A549 (cell line): ENCODE measurements around the gene PIP5KL1.

Experiments
- CBX2 ChIP-seq: fragments of 200-600 bp; sonication (generic); IDR thresholded peaks from 2 replicates; pipeline ENCODE4 v1.6.1; 2016; ENCODE audit warnings: low read depth, mild to moderate bottlenecking, borderline replicate concordance
- CEBPB ChIP-seq, 2 experiments: fragments of >200 bp in 1 of 2; sonication (Bioruptor Twin) in 1 of 2; formaldehyde crosslinking in 1 of 2; IDR thresholded peaks; 2 replicates each; pipeline ENCODE4 v1.6.1; 2012 to 2016
- CHD4 ChIP-seq: fragments of 200-600 bp; sonication (generic); IDR thresholded peaks from 2 replicates; pipeline ENCODE4 v1.6.1; 2016; ENCODE audit warnings: antibody characterized with exemption, mild to moderate bottlenecking, borderline replicate concordance
- CTCF ChIP-seq: fragments of >200 bp; sonication (Bioruptor Twin); formaldehyde crosslinking; IDR thresholded peaks from 3 replicates; pipeline ENCODE4 v1.5.1; 2016
- ELK1 ChIP-seq: fragments of 150-350 bp; IDR thresholded peaks from 2 replicates; pipeline ENCODE4 v1.6.1; 2014; ENCODE audit warnings: low read depth, mild to moderate bottlenecking, low read length
- JUN ChIP-seq, 2 experiments: fragments of >200 bp; sonication (Bioruptor Twin); formaldehyde crosslinking; IDR thresholded peaks; 2 replicates in 1 of 2; 3 replicates in 1 of 2; pipeline ENCODE4 v1.6.1; 2016 to 2017
- KDM5A ChIP-seq: fragments of 200-600 bp; sonication (generic); IDR thresholded peaks from 2 replicates; pipeline ENCODE4 v1.6.1; 2016; ENCODE audit warnings: antibody characterized with exemption, mild to moderate bottlenecking
- MAFK ChIP-seq: fragments of 450-650 bp; IDR thresholded peaks from 2 replicates; pipeline ENCODE4 v1.6.1; 2014; ENCODE audit not compliant: partially characterized antibody
- MAZ ChIP-seq: fragments of 150-350 bp; IDR thresholded peaks from 2 replicates; pipeline ENCODE4 v1.6.1; 2014; ENCODE audit warnings: antibody characterized with exemption, low read depth, low read length, borderline replicate concordance
- POLR2A ChIP-seq: IDR thresholded peaks from 2 replicates; pipeline ENCODE4 v1.6.1; 2012; ENCODE audit warnings: mild to moderate bottlenecking, low read length
- RCOR1 ChIP-seq: fragments of 150-350 bp; IDR thresholded peaks from 2 replicates; pipeline ENCODE4 v1.6.1; 2014; ENCODE audit warnings: antibody characterized with exemption, low read length, low read depth
- REST ChIP-seq: fragments of 200-600 bp; sonication (generic); IDR thresholded peaks from 2 replicates; pipeline ENCODE4 v1.6.1; 2016; ENCODE audit warnings: antibody characterized with exemption, mild to moderate bottlenecking, moderate library complexity
- RFX5 ChIP-seq: fragments of 450-650 bp; IDR thresholded peaks from 2 replicates; pipeline ENCODE4 v1.7.1; 2014; ENCODE audit warnings: antibody characterized with exemption, mild to moderate bottlenecking, moderate library complexity
- SREBF2 ChIP-seq: fragments of 450-650 bp; IDR thresholded peaks from 2 replicates; pipeline ENCODE4 v1.6.1; 2014; ENCODE audit warnings: mild to moderate bottlenecking, moderate library complexity

- TF ChIP-seq JUN (IDR thresholded peaks at IDR 0.05): no peak
- no peak for TF ChIP-seq CEBPB (IDR thresholded peaks at IDR 0.05)
- no peak for TF ChIP-seq CBX2
- TF ChIP-seq MAZ: no peak
- no peak for TF ChIP-seq RCOR1
- TF ChIP-seq CTCF: no peak
- TF ChIP-seq MAFK: no peak
- no peak for TF ChIP-seq RFX5
- no peak for TF ChIP-seq REST
- TF ChIP-seq ELK1: no peak
- TF ChIP-seq KDM5A: no peak
- no peak for TF ChIP-seq CHD4
- no peak for TF ChIP-seq POLR2A
- no peak for TF ChIP-seq SREBF2
Observed at GRCh38 chr9:127938298-127938690, 7.7 kb upstream of the PIP5KL1 start.
